GM12878 (cell line): ENCODE measurements around the gene LEMD3.

Experiments used
- CHD2 ChIP-seq: IDR thresholded peaks from 2 replicates; pipeline ENCODE4 v1.6.1; 2011; ENCODE audit warnings: low read depth, low read length, improper control_type of control experiment, borderline replicate concordance
- CTCF ChIP-seq, 3 experiments: IDR thresholded peaks in 2 of 3; conservative IDR thresholded peaks in 1 of 3; 2 replicates each; pipeline ENCODE4 v1.5.1; 2011; ENCODE audit warnings: low read depth in 3 of 3, low read length in 3 of 3, mild to moderate bottlenecking in 3 of 3, control low read depth in 2 of 3, moderate library complexity in 2 of 3, inconsistent platforms in 1 of 3, mixed read lengths in 1 of 3; ENCODE audit not compliant: control insufficient read depth in 2 of 3, insufficient read depth in 1 of 3; ENCODE audit errors: extremely low read depth in 1 of 3
- EGR1 ChIP-seq, 2 experiments: IDR thresholded peaks; 1 replicate in 1 of 2; 2 replicates in 1 of 2; pipeline ENCODE4 v1.6.1; 2011 to 2012; ENCODE audit warnings: low read depth in 2 of 2, low read length in 2 of 2, borderline replicate concordance in 1 of 2, mild to moderate bottlenecking in 1 of 2, moderate library complexity in 1 of 2
- GATAD2B ChIP-seq: fragments of 450-650 bp; conservative IDR thresholded peaks from 2 replicates; pipeline ENCODE4 v1.6.1; 2017; ENCODE audit warnings: low read depth, mild to moderate bottlenecking, moderate library complexity
- NR2C1 ChIP-seq: fragments of 450-650 bp; IDR thresholded peaks from 2 replicates; pipeline ENCODE4 v1.6.1; 2017; ENCODE audit warnings: antibody characterized with exemption, mild to moderate bottlenecking, moderate library complexity
- ZZZ3 ChIP-seq: IDR thresholded peaks from 2 replicates; pipeline ENCODE4 v1.6.1; 2011; ENCODE audit warnings: low read depth; ENCODE audit not compliant: control insufficient read depth, insufficient read length

GRCh38 chr12:65187665-65188064, 18.3 kb downstream of the LEMD3 start:
- no peak for TF ChIP-seq CTCF (IDR thresholded peaks at IDR 0.05 in 2 of 3, conservative IDR thresholded peaks at IDR 0.05 in 1 of 3; ENCODE audit: control insufficient read depth in 2 of 3, extremely low read depth in 1 of 3, insufficient read depth in 1 of 3, low read depth in 3 of 3, low read length in 3 of 3)
- no peak for TF ChIP-seq ZZZ3
- no peak for TF ChIP-seq EGR1 (IDR thresholded peaks at IDR 0.05; ENCODE audit: borderline replicate concordance in 1 of 2, low read depth in 2 of 2, low read length in 2 of 2)
- TF ChIP-seq NR2C1, result no peak
- no peak for TF ChIP-seq CHD2
- no peak for TF ChIP-seq GATAD2B
